HUES6 (cell line): ENCODE measurements around the gene IER2.

Source experiments
- H3K27ac ChIP-seq: 2 replicates; pipeline ENCODE4 v1.7.0; 2013; ENCODE audit warnings: low read depth, mild to moderate bottlenecking, low read length, inconsistent platforms
- H3K27me3 ChIP-seq: 2 replicates; pipeline ENCODE4 v1.6.1; 2013; ENCODE audit warnings: low read length; ENCODE audit not compliant: control insufficient read depth, insufficient read depth
- H3K36me3 ChIP-seq: 2 replicates; pipeline ENCODE4 v1.6.1; 2013; ENCODE audit warnings: low read length; ENCODE audit not compliant: control insufficient read depth, insufficient read depth
- H3K4me1 ChIP-seq: 2 replicates; pipeline ENCODE4 v1.6.1; 2013; ENCODE audit warnings: low read length; ENCODE audit not compliant: control insufficient read depth, insufficient read depth
- H3K4me3 ChIP-seq: 2 replicates; pipeline ENCODE4 v1.5.1; 2013; ENCODE audit warnings: low read depth, low read length
- H3K9ac ChIP-seq: one replicate; pipeline ENCODE4 v1.6.1; 2013; ENCODE audit warnings: mild to moderate bottlenecking, low read length
- H3K9me3 ChIP-seq: 2 replicates; pipeline ENCODE4 v1.6.1; 2013; ENCODE audit warnings: low read depth, low read length; ENCODE audit not compliant: control insufficient read depth, insufficient read depth

IER2 gene

GRCh38 chr19:13120817-13121216 lies 29.4 kb upstream of the IER2 start:
- Histone ChIP-seq H3K27ac (peak overlapping the region; percentile 77; the same call in 1 of the 2 replicates), H3K9me3 (no peaks in the 10 kb centered on the region), H3K4me1 (peaks cover 34% of the 10 kb centered on the region), H3K9ac (peak overlapping the region; percentile 52), H3K36me3 (peaks cover 23% of the 10 kb centered on the region), H3K4me3 (peak overlapping the region; percentile 94; the same call in 1 of the 2 replicates), H3K27me3 (no peaks in the 10 kb centered on the region)

GRCh38 chr19:13121551-13122274 lies 28.5 kb upstream of the IER2 start:
- Histone ChIP-seq H3K9ac (peak overlapping the region; percentile 7), H3K9me3 (no peaks in the 10 kb centered on the region), H3K36me3 (peaks cover 31% of the 10 kb centered on the region), H3K27me3 (no peaks in the 10 kb centered on the region), H3K27ac (no peak overlapping the region; the same call in 1 of the 2 replicates), H3K4me3 (0 out of 2 replicates have a peak overlapping the region, but pooled peaks have one; percentile 7), H3K4me1 (peaks cover 34% of the 10 kb centered on the region)

- Histone ChIP-seq H3K27ac (no peak overlapping the region), H3K27me3 (no peaks in the 10 kb centered on the region), H3K4me1 (peaks cover 34% of the 10 kb centered on the region), H3K9me3 (no peaks in the 10 kb centered on the region), H3K36me3 (peaks cover 32% of the 10 kb centered on the region), H3K9ac (peak overlapping the region; percentile 7), H3K4me3 (no peak overlapping the region)
Observed at GRCh38 chr19:13122275-13122878, 27.8 kb upstream of the IER2 start.

- no peak overlapping the region for H3K9ac ChIP-seq
- no peak overlapping the region for H3K27ac ChIP-seq
- H3K4me3 ChIP-seq, result no peak overlapping the region
- H3K27me3 ChIP-seq, result no peaks in the 10 kb centered on the region
- peaks cover 34% of the 10 kb centered on the region for H3K4me1 ChIP-seq
- H3K9me3 ChIP-seq, result no peaks in the 10 kb centered on the region
- peaks cover 32% of the 10 kb centered on the region for H3K36me3 ChIP-seq
Observed at GRCh38 chr19:13122980-13123957, 26.9 kb upstream of the IER2 start.

GRCh38 chr19:13127051-13127450 lies 23.2 kb upstream of the IER2 start:
- Histone ChIP-seq H3K27ac (no peak overlapping the region), H3K9me3 (no peaks in the 10 kb centered on the region), H3K27me3 (no peaks in the 10 kb centered on the region), H3K4me1 (peaks cover 2% of the 10 kb centered on the region; the same call in 1 of the 2 replicates), H3K9ac (no peak overlapping the region), H3K4me3 (no peak overlapping the region), H3K36me3 (peaks cover 33% of the 10 kb centered on the region)

GRCh38 chr19:13127811-13128575 lies 22.2 kb upstream of the IER2 start:
- no peaks in the 10 kb centered on the region for H3K4me1 ChIP-seq
- no peak overlapping the region for H3K9ac ChIP-seq
- H3K9me3 ChIP-seq, result no peaks in the 10 kb centered on the region
- H3K4me3 ChIP-seq, result no peak overlapping the region
- H3K36me3 ChIP-seq, result peaks cover 35% of the 10 kb centered on the region
- no peak overlapping the region for H3K27ac ChIP-seq
- H3K27me3 ChIP-seq, result no peaks in the 10 kb centered on the region

GRCh38 chr19:13128583-13128982 lies 21.6 kb upstream of the IER2 start:
- H3K27me3 ChIP-seq, result no peaks in the 10 kb centered on the region
- H3K9ac ChIP-seq, result no peak overlapping the region
- no peaks in the 10 kb centered on the region for H3K9me3 ChIP-seq
- H3K4me1 ChIP-seq, result no peaks in the 10 kb centered on the region
- no peak overlapping the region for H3K27ac ChIP-seq
- no peak overlapping the region for H3K4me3 ChIP-seq
- peaks cover 40% of the 10 kb centered on the region for H3K36me3 ChIP-seq

- Histone ChIP-seq H3K36me3 (peaks cover 45% of the 10 kb centered on the region), H3K9me3 (no peaks in the 10 kb centered on the region), H3K4me3 (no peak overlapping the region), H3K9ac (no peak overlapping the region), H3K27ac (no peak overlapping the region), H3K4me1 (no peaks in the 10 kb centered on the region), H3K27me3 (no peaks in the 10 kb centered on the region)
Observed at GRCh38 chr19:13129384-13129783, 20.8 kb upstream of the IER2 start.

- Histone ChIP-seq H3K36me3 (peaks cover 53% of the 10 kb centered on the region), H3K27me3 (no peaks in the 10 kb centered on the region), H3K4me1 (no peaks in the 10 kb centered on the region), H3K9ac (no peak overlapping the region), H3K9me3 (no peaks in the 10 kb centered on the region), H3K27ac (no peak overlapping the region), H3K4me3 (no peak overlapping the region)
Observed at GRCh38 chr19:13130886-13131490, 19.2 kb upstream of the IER2 start.
